Measurements from ENCODE around the gene MED12L.

- TF ChIP-seq, protein P1, sequence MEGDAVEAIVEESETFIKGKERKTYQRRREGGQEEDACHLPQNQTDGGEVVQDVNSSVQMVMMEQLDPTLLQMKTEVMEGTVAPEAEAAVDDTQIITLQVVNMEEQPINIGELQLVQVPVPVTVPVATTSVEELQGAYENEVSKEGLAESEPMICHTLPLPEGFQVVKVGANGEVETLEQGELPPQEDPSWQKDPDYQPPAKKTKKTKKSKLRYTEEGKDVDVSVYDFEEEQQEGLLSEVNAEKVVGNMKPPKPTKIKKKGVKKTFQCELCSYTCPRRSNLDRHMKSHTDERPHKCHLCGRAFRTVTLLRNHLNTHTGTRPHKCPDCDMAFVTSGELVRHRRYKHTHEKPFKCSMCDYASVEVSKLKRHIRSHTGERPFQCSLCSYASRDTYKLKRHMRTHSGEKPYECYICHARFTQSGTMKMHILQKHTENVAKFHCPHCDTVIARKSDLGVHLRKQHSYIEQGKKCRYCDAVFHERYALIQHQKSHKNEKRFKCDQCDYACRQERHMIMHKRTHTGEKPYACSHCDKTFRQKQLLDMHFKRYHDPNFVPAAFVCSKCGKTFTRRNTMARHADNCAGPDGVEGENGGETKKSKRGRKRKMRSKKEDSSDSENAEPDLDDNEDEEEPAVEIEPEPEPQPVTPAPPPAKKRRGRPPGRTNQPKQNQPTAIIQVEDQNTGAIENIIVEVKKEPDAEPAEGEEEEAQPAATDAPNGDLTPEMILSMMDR (IDR thresholded peaks at IDR 0.05): no peak
- TF ChIP-seq POLR2A (IDR thresholded peaks at IDR 0.05; ENCODE audit: low read depth) (no peak), EP300 (IDR thresholded peaks at IDR 0.05) (no peak)
These were observed 184.2 kb downstream of the MED12L start for GRCh38 chr3:151269631-151270030.
